ENCODE measurements around the gene NANOS2.
"Not testable (repeated sequence)": the region's sequence is repeated elsewhere in the genome, so short reads cannot be mapped to it uniquely, and the experiment has no call there.

Gene NANOS2

GRCh38 chr19:45902651-45903625 is 11.6 kb downstream of the NANOS2 start:
- H3K27me3 ChIP-seq (ENCODE audit: insufficient read depth, low read length): peaks cover 19% of the 10 kb centered on the region
- no peaks in the 10 kb centered on the region for H3K4me1 ChIP-seq (ENCODE audit: insufficient read depth, low read length)
- peak overlapping the region; percentile 65 for H3K9ac ChIP-seq (ENCODE audit: low read depth, low read length)
- 5% methylated on average over 70 of the region's 73 CpGs for WGBS
- H3K36me3 ChIP-seq (ENCODE audit: insufficient read depth, low read length): peaks cover 9% of the 10 kb centered on the region
- no peaks in the 10 kb centered on the region for H3K9me3 ChIP-seq (ENCODE audit: insufficient read depth, low read depth, low read length)
- peak overlapping the region; percentile 73 for H3K4me3 ChIP-seq (ENCODE audit: low read length)
- peak overlapping the region; percentile 61; the same call in 1 of the 2 replicates for H3K27ac ChIP-seq (ENCODE audit: low read depth, low read length)

DNA sequence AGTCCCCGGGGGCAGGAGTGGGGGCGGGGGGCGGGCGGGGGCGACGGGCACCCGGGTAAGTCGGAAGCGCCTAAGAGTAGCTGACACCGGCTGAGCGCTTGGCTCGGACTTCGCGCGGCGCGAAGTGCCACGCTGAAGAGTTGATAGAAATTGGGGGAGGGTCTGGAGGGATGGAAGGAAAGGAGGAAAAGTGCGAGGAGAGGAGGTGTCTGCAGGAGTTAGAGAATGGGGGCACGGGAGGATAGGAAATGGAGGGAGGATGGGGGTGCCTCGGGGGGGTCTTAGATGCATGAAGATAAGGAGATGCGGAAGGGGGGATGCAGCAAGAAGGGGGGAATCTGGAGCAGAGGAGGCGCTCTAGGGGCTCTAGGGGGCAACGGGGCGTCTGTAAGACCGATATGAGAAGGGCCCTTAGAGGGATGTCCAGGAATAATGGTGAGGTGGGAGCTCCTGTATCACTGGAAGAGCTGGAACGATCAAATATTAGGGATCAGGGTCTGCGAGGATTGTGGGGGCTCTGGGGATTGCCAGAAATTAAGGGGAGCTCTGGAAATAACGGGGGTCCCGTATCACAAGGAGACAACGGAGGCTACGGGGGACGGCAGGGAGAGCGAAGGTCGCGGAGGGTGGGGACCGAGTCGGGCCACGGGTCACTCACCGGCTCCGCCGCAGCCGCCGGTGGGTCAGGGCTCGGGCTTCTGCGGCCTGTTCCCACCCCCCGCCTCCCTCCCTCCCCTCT is 12.5 kb downstream of the NANOS2 start, which contains the start of gene MYPOP:
Gene MYPOP, minus strand, starts transcription at position 702 of the 739 bp plus-strand sequence. CDS start 840 bp downstream, outside the sequence.
- Histone ChIP-seq H3K4me3 (ENCODE audit: low read length) (peak within 1 kb of the TSS; percentile 73), H3K27ac (ENCODE audit: low read depth, low read length) (peak within 1 kb of the TSS; percentile 61; the same call in 1 of the 2 replicates), H3K4me1 (ENCODE audit: insufficient read depth, low read length) (no peaks in the 10 kb centered on the region), H3K36me3 (ENCODE audit: insufficient read depth, low read length) (peaks cover 11% of the 10 kb centered on the region), H3K9ac (ENCODE audit: low read depth, low read length) (peak within 1 kb of the TSS; percentile 65), H3K9me3 (ENCODE audit: insufficient read depth, low read depth, low read length) (no peaks in the 10 kb centered on the region), H3K27me3 (ENCODE audit: insufficient read depth, low read length) (peaks cover 19% of the 10 kb centered on the region)
- WGBS: under 1% methylated on average over 47 of the region's 47 CpGs

GRCh38 chr19:45901432-45901911 is 13.1 kb downstream of the NANOS2 start:
- Histone ChIP-seq H3K27me3 (ENCODE audit: insufficient read depth, low read length) (peaks cover 19% of the 10 kb centered on the region), H3K9me3 (ENCODE audit: insufficient read depth, low read depth, low read length) (no peaks in the 10 kb centered on the region), H3K27ac (ENCODE audit: low read depth, low read length) (no peak overlapping the region), H3K4me1 (ENCODE audit: insufficient read depth, low read length) (no peaks in the 10 kb centered on the region), H3K4me3 (ENCODE audit: low read length) (peak overlapping the region; percentile 73), H3K9ac (ENCODE audit: low read depth, low read length) (no peak overlapping the region), H3K36me3 (ENCODE audit: insufficient read depth, low read length) (peaks cover 11% of the 10 kb centered on the region)
- WGBS: 2% methylated on average over 69 of the region's 69 CpGs

DNA sequence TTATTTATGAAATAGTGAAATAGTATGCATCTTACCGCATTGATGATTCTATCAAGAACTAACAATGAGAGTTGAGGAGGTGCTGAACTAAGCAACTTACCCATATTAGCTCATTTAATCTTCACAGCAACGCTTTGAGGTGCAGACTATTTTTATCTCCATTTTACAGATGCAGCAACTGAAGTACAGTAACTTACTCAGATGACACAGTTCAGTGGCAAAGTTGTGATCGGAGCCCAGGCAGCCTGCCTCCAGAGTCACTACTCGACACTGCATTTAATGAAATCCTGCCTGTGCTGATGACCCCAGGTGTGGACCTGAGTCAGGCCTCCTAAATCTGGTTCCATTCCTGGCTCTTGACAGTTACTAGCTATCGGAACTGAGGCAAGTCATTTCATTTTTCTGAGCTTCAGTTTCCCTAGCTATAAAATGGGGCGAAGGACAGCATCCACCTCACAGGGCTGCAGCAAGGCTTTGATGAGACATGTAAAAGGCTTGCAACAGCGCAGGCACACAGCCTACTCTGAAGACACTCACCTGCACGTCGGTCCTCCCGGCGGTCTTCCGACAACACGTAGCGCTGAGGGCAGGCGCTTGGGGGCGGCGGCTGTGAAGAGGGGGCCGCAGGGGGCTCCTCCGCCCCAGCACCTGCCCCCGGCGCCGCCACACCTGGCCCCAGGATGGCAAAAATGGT is 13.7 kb downstream of the NANOS2 start:
- Histone ChIP-seq H3K9me3 (ENCODE audit: insufficient read depth, low read depth, low read length) (no peaks in the 10 kb centered on the region), H3K36me3 (ENCODE audit: insufficient read depth, low read length) (peaks cover 11% of the 10 kb centered on the region), H3K4me1 (ENCODE audit: insufficient read depth, low read length) (no peaks in the 10 kb centered on the region), H3K27me3 (ENCODE audit: insufficient read depth, low read length) (peaks cover 19% of the 10 kb centered on the region), H3K4me3 (ENCODE audit: low read length) (peak overlapping the region; percentile 73), H3K9ac (ENCODE audit: low read depth, low read length) (no peak overlapping the region), H3K27ac (ENCODE audit: low read depth, low read length) (no peak overlapping the region)
- 32% methylated on average over 22 of the region's 22 CpGs for WGBS

GRCh38 chr19:45899919-45900589 is 14.5 kb downstream of the NANOS2 start:
- Histone ChIP-seq H3K27ac (ENCODE audit: low read depth, low read length) (no peak overlapping the region), H3K4me3 (ENCODE audit: low read length) (no peak overlapping the region), H3K27me3 (ENCODE audit: insufficient read depth, low read length) (peaks cover 19% of the 10 kb centered on the region), H3K9ac (ENCODE audit: low read depth, low read length) (no peak overlapping the region), H3K9me3 (ENCODE audit: insufficient read depth, low read depth, low read length) (no peaks in the 10 kb centered on the region), H3K4me1 (ENCODE audit: insufficient read depth, low read length) (no peaks in the 10 kb centered on the region), H3K36me3 (ENCODE audit: insufficient read depth, low read length) (peaks cover 11% of the 10 kb centered on the region)
- 84% methylated on average over 4 of the region's 4 CpGs for WGBS

DNA sequence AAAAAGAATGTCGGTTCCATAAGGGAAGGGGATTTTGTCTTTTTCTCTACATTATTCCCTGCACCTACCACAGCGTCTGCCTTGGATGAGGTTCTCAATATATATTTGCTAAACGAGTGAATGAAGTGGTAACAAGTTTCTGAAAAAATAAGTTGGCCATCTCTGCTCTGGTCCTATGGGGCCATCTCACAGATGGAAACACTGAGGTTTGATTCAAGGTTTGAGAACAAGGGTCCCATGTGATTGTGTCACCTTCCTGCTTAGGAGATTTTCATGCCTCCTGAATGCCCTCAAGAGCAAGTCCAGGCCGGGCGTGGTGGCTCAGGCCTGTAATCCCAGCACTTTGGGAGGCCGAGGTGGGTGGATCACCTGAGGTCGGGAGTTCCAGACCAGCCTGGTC is 15.3 kb downstream of the NANOS2 start:
- Histone ChIP-seq H3K4me3 (ENCODE audit: low read length) (no peak overlapping the region), H3K9me3 (ENCODE audit: insufficient read depth, low read depth, low read length) (no peaks in the 10 kb centered on the region), H3K27me3 (ENCODE audit: insufficient read depth, low read length) (peaks cover 19% of the 10 kb centered on the region), H3K36me3 (ENCODE audit: insufficient read depth, low read length) (peaks cover 11% of the 10 kb centered on the region), H3K4me1 (ENCODE audit: insufficient read depth, low read length) (no peaks in the 10 kb centered on the region), H3K9ac (ENCODE audit: low read depth, low read length) (no peak overlapping the region), H3K27ac (ENCODE audit: low read depth, low read length) (no peak overlapping the region)
- 96% methylated on average over 6 of the region's 7 CpGs for WGBS

DNA sequence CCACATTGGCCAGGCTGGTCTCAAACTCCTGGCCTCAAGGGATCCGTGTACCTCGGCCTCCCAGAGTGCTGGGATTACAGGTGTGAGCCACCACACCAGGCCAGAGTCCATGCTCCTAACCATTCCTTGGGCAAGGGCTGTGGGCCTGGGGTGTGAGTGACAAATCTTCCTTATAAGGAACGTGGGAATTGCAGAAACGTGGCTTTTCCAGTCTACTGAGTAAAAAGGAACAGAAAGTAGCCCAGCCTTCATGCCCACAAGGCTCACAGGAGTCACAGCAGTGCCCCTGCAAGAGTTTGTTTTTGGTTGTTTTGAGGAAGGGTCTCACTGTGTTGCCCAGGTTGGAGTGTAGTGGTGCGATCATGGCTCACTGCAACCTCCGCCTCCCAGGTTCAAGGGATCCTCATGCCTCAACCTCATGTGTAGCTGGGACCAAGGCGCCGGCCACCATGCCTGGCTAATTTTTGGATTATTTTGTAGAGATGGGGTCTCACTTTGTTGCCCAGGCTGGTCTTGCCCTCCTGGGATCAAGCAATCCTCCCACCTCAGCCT is 17.2 kb downstream of the NANOS2 start:
- no peak overlapping the region for H3K27ac ChIP-seq (ENCODE audit: low read depth, low read length)
- H3K4me3 ChIP-seq (ENCODE audit: low read length): no peak overlapping the region
- no peaks in the 10 kb centered on the region for H3K9me3 ChIP-seq (ENCODE audit: insufficient read depth, low read depth, low read length)
- peaks cover 19% of the 10 kb centered on the region for H3K27me3 ChIP-seq (ENCODE audit: insufficient read depth, low read length)
- no peaks in the 10 kb centered on the region for H3K4me1 ChIP-seq (ENCODE audit: insufficient read depth, low read length)
- WGBS: 93% methylated on average over 8 of the region's 8 CpGs
- H3K9ac ChIP-seq (ENCODE audit: low read depth, low read length): no peak overlapping the region
- peaks cover 11% of the 10 kb centered on the region for H3K36me3 ChIP-seq (ENCODE audit: insufficient read depth, low read length)

DNA sequence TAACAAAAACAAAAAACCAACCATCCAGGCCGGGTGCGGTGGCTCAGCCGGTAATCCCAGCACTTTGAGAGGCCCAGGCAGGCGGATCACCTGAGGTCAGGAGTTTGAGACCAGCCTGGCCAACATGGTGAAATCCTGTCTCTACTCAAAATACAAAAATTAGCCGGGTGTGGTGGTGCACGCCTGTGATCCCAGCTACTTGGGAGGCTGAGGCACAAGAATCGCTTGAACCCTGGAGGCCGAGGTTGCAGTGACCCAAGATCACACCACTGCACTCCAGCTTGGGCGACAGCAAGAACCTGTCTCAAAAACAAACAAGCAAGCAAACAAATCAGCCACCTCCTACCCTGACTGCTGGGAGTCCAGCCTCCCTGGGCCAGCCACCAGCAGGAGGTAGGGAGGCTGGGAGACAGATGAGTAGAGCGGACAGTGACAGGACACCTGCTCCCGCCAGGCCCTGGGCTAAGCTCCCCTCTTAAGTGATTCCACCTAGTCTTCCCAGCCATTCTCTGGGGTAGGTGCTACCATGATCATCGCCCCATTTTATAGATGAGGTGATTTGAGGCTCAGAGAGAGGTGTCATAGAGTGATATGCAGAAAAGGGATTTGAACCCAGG is 18.5 kb downstream of the NANOS2 start:
- H3K9me3 ChIP-seq (ENCODE audit: insufficient read depth, low read depth, low read length); H3K4me3 ChIP-seq (ENCODE audit: low read length); H3K9ac ChIP-seq (ENCODE audit: low read depth, low read length); H3K27me3 ChIP-seq (ENCODE audit: insufficient read depth, low read length); H3K4me1 ChIP-seq (ENCODE audit: insufficient read depth, low read length); H3K27ac ChIP-seq (ENCODE audit: low read depth, low read length): not testable (repeated sequence)
- H3K36me3 ChIP-seq (ENCODE audit: insufficient read depth, low read length): peaks cover 11% of the 10 kb centered on the region
- WGBS: 93% methylated on average over 12 of the region's 12 CpGs

- 94% methylated on average over 9 of the region's 9 CpGs for WGBS
- peaks cover 11% of the 10 kb centered on the region for H3K36me3 ChIP-seq (ENCODE audit: insufficient read depth, low read length)
- H3K4me1 ChIP-seq (ENCODE audit: insufficient read depth, low read length): no peaks in the 10 kb centered on the region
- H3K27me3 ChIP-seq (ENCODE audit: insufficient read depth, low read length): peaks cover 3% of the 10 kb centered on the region
- no peak overlapping the region for H3K4me3 ChIP-seq (ENCODE audit: low read length)
- no peak overlapping the region for H3K9ac ChIP-seq (ENCODE audit: low read depth, low read length)
- H3K9me3 ChIP-seq (ENCODE audit: insufficient read depth, low read depth, low read length): no peaks in the 10 kb centered on the region
- H3K27ac ChIP-seq (ENCODE audit: low read depth, low read length): no peak overlapping the region
These were observed 19.0 kb downstream of the NANOS2 start for GRCh38 chr19:45895519-45895972.

DNA sequence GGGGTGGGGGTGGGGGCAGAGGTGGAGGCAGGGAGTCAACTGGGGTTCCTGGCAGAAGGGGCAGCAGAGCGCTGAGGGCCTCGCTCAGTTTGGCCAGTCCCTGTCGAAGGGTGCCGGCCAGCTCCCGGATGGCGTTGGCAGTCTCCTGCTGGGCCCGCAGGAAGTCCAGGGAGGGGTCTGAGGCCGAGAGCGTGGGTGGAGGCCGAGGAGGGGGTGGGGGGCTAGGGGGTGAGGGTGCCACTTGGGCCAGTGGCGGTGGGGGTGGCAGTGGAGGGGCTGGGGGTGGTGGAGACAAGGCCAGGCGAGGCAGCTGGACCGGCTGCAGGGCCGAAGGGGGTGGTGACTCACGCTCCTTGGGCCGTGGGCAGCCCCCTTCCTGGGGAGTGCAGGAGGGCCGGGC is 23.7 kb downstream of the NANOS2 start:
- WGBS: 83% methylated on average over 17 of the region's 17 CpGs
- Histone ChIP-seq H3K9ac (ENCODE audit: low read depth, low read length) (no peak overlapping the region), H3K36me3 (ENCODE audit: insufficient read depth, low read length) (no peaks in the 10 kb centered on the region), H3K4me1 (ENCODE audit: insufficient read depth, low read length) (no peaks in the 10 kb centered on the region), H3K27me3 (ENCODE audit: insufficient read depth, low read length) (no peaks in the 10 kb centered on the region), H3K4me3 (ENCODE audit: low read length) (no peak overlapping the region), H3K9me3 (ENCODE audit: insufficient read depth, low read depth, low read length) (no peaks in the 10 kb centered on the region), H3K27ac (ENCODE audit: low read depth, low read length) (no peak overlapping the region)
